Frontal cortex (tissue), 4 donors: Measurements from ENCODE around the gene IPMK. TPM values are rescaled to one million over a fixed set of nuclear protein-coding genes. Genes with fewer than 3 reads are reported as not detected.
A peak's percentile ranks its signal among the peaks of the same experiment; 100 is the strongest.

Experiments
- DNase-seq, 2 donors: peaks; one replicate each; pipeline ENCODE4 v3.0.0; 2012; ENCODE audit warnings: low spot score in 2 of 2
- FAIRE-seq: peaks from 2 replicates; lab custom pipeline; 2012; peaks lifted over from hg19 to GRCh38; lab: Jason Lieb, UNC
- total RNA-seq: library from RNA; depleted of rRNA; stranded (reverse); fragments of >200 nt; gene quantifications from one replicate; pipeline ENCODE4 v1.2.3, GENCODE V29; 2014
- donor health status: control.
- donor health status: control.
- donor health status: control.

Gene IPMK
- total RNA-seq = 30.6 TPM

GRCh38 chr10:58267713-58268453, at the start of gene IPMK:
Gene IPMK (minus strand): TSS chr10:58267894. CDS start chr10:58267611, 283 bp downstream.
- FAIRE-seq = no peak
- DNase-seq = peak; percentile 79 to 82

GRCh38 chr10:58316874-58317273, 49.2 kb upstream of the IPMK start:
- no peak for DNase-seq
- FAIRE-seq = peak; percentile 21

GRCh38 chr10:58311026-58311425, 43.3 kb upstream of the IPMK start:
- DNase-seq (no peak), FAIRE-seq (no peak)

GRCh38 chr10:58307676-58308075, 40.0 kb upstream of the IPMK start:
- no peak for FAIRE-seq
- DNase-seq = no peak

- no peak for FAIRE-seq
- DNase-seq = no peak
Measured at GRCh38 chr10:58305821-58306220, 38.1 kb upstream of the IPMK start.

GRCh38 chr10:58304099-58304633, 36.5 kb upstream of the IPMK start:
- DNase-seq = no peak
- no peak for FAIRE-seq

- FAIRE-seq (no peak), DNase-seq (no peak)
Measured at GRCh38 chr10:58302254-58302653, 34.6 kb upstream of the IPMK start.

GRCh38 chr10:58300676-58301075, 33.0 kb upstream of the IPMK start:
- DNase-seq (no peak), FAIRE-seq (no peak)

GRCh38 chr10:58299580-58299979, 31.9 kb upstream of the IPMK start:
- DNase-seq (peak; percentile 16 to 38), FAIRE-seq (no peak)

- DNase-seq = no peak
- no peak for FAIRE-seq
Measured at GRCh38 chr10:58293989-58294388, 26.3 kb upstream of the IPMK start.

GRCh38 chr10:58291538-58292174, 24.0 kb upstream of the IPMK start:
- peak in 1 of 2 donors; percentile 14 for DNase-seq
- FAIRE-seq = no peak

- DNase-seq (peak in 1 of 2 donors; percentile 11), FAIRE-seq (no peak)
Measured at GRCh38 chr10:58282615-58283014, 14.9 kb upstream of the IPMK start.

GRCh38 chr10:58281092-58281752, 13.5 kb upstream of the IPMK start:
- no peak for DNase-seq
- no peak for FAIRE-seq

- FAIRE-seq (no peak), DNase-seq (no peak)
Measured at GRCh38 chr10:58280477-58280876, 12.8 kb upstream of the IPMK start.

- no peak for DNase-seq
- no peak for FAIRE-seq
Measured at GRCh38 chr10:58278962-58279307, 11.2 kb upstream of the IPMK start.

- DNase-seq = no peak
- no peak for FAIRE-seq
Measured at GRCh38 chr10:58278274-58278961, 10.7 kb upstream of the IPMK start.

GRCh38 chr10:58275908-58276307, 8.2 kb upstream of the IPMK start:
- DNase-seq (no peak), FAIRE-seq (no peak)

- no peak for FAIRE-seq
- DNase-seq = no peak
Measured at GRCh38 chr10:58275261-58275660, 7.6 kb upstream of the IPMK start.

- DNase-seq (peak in 1 of 2 donors; percentile 5), FAIRE-seq (no peak)
Measured at GRCh38 chr10:58269782-58270290, 2.1 kb upstream of the IPMK start.
